ENCODE data around the gene SIK2. TPM values are rescaled to one million over a fixed set of nuclear protein-coding genes. Genes with fewer than 3 reads are reported as not detected.

Gene SIK2
- total RNA-seq, 1 experiment from 2014 or later, result 13.9 TPM

- Mint-ChIP-seq H3K27me3 (ENCODE audit: unreplicated experiment) (no peaks in the 10 kb centered on the region), H3K9me3 (ENCODE audit: low read depth, unreplicated experiment) (no peaks in the 10 kb centered on the region), H3K27ac (ENCODE audit: unreplicated experiment) (no peak overlapping the region), H3K4me1 (ENCODE audit: low read depth, unreplicated experiment) (peaks cover 42% of the 10 kb centered on the region), H3K36me3 (ENCODE audit: insufficient read depth, unreplicated experiment) (peaks cover 14% of the 10 kb centered on the region), H3K4me3 (ENCODE audit: low read depth, unreplicated experiment) (no peak overlapping the region)
- TF ChIP-seq CTCF (IDR thresholded peaks at IDR 0.05; ENCODE audit: unreplicated experiment), result no peak
- intact Hi-C loops (cut with micrococcal nuclease; ENCODE audit: unreplicated experiment), result loop anchor here (5.0 kb wide), 2 partner anchors 54 to 89 kb away; partner anchors contain the start of gene SIK2
- DNase-seq, result no peak
- no TSS peak for BruUV-seq (replicated peaks)
- CTCF ChIA-PET, result no interaction called here
These were observed 88.9 kb downstream of the SIK2 start for GRCh38 chr11:111691176-111691575.

- peaks cover 42% of the 10 kb centered on the region for H3K4me1 Mint-ChIP-seq (ENCODE audit: low read depth, unreplicated experiment)
- no peak for TF ChIP-seq CTCF (IDR thresholded peaks at IDR 0.05; ENCODE audit: unreplicated experiment)
- no TSS peak for BruUV-seq (replicated peaks)
- H3K27ac Mint-ChIP-seq (ENCODE audit: unreplicated experiment), result peak overlapping the region; percentile 81
- no peaks in the 10 kb centered on the region for H3K9me3 Mint-ChIP-seq (ENCODE audit: low read depth, unreplicated experiment)
- peaks cover 14% of the 10 kb centered on the region for H3K36me3 Mint-ChIP-seq (ENCODE audit: insufficient read depth, unreplicated experiment)
- peak; percentile 38 for DNase-seq
- CTCF ChIA-PET, result interaction anchor here (0.6 kb wide), 4 partner anchors 19 to 1716 kb away, joined by 3 to 9 read pairs (median 5); no protein-coding TSS in a partner anchor
- H3K27me3 Mint-ChIP-seq (ENCODE audit: unreplicated experiment), result no peaks in the 10 kb centered on the region
- intact Hi-C loops (cut with micrococcal nuclease; ENCODE audit: unreplicated experiment), result loop anchor here (5.0 kb wide), 2 partner anchors 54 to 89 kb away; partner anchors contain the start of gene SIK2
- H3K4me3 Mint-ChIP-seq (ENCODE audit: low read depth, unreplicated experiment), result no peak overlapping the region
These were observed 89.5 kb downstream of the SIK2 start for GRCh38 chr11:111691741-111692140.

- no peak for TF ChIP-seq CTCF (IDR thresholded peaks at IDR 0.05; ENCODE audit: unreplicated experiment)
- Mint-ChIP-seq H3K4me1 (ENCODE audit: low read depth, unreplicated experiment) (peaks cover 34% of the 10 kb centered on the region), H3K27ac (ENCODE audit: unreplicated experiment) (no peak overlapping the region), H3K27me3 (ENCODE audit: unreplicated experiment) (no peaks in the 10 kb centered on the region), H3K9me3 (ENCODE audit: low read depth, unreplicated experiment) (no peaks in the 10 kb centered on the region), H3K4me3 (ENCODE audit: low read depth, unreplicated experiment) (no peak overlapping the region), H3K36me3 (ENCODE audit: insufficient read depth, unreplicated experiment) (peaks cover 8% of the 10 kb centered on the region)
- CTCF ChIA-PET, result no interaction called here
- DNase-seq, result no peak
- BruUV-seq (replicated peaks), result no TSS peak
- intact Hi-C loops (cut with micrococcal nuclease; ENCODE audit: unreplicated experiment), result loop anchor here (5.0 kb wide), 2 partner anchors 56 to 91 kb away; partner anchors contain the start of gene SIK2
These were observed 91.1 kb downstream of the SIK2 start for GRCh38 chr11:111693224-111693937.

- intact Hi-C loops (cut with micrococcal nuclease; ENCODE audit: unreplicated experiment), result loop anchor here (5.0 kb wide), 2 partner anchors 58 to 93 kb away; partner anchors contain the start of gene SIK2
- H3K4me1 Mint-ChIP-seq (ENCODE audit: low read depth, unreplicated experiment), result peaks cover 21% of the 10 kb centered on the region
- H3K4me3 Mint-ChIP-seq (ENCODE audit: low read depth, unreplicated experiment), result no peak overlapping the region
- no peak for TF ChIP-seq CTCF (IDR thresholded peaks at IDR 0.05; ENCODE audit: unreplicated experiment)
- peak; percentile 25 for DNase-seq
- CTCF ChIA-PET, result no interaction called here
- no peaks in the 10 kb centered on the region for H3K9me3 Mint-ChIP-seq (ENCODE audit: low read depth, unreplicated experiment)
- BruUV-seq (replicated peaks), result no TSS peak
- peaks cover 6% of the 10 kb centered on the region for H3K36me3 Mint-ChIP-seq (ENCODE audit: insufficient read depth, unreplicated experiment)
- H3K27ac Mint-ChIP-seq (ENCODE audit: unreplicated experiment), result no peak overlapping the region
- no peaks in the 10 kb centered on the region for H3K27me3 Mint-ChIP-seq (ENCODE audit: unreplicated experiment)
These were observed 92.6 kb downstream of the SIK2 start for GRCh38 chr11:111694851-111695250.

Data from Calu3 (cell line).